HepG2 (cell line): ENCODE results near the gene TFDP1. TPM values are rescaled to one million over a fixed set of nuclear protein-coding genes. Genes with fewer than 3 reads are reported as not detected.

Experiments used
- HNRNPUL1 ChIP-seq: fragments of 200-400 bp; formaldehyde crosslinking; IDR thresholded peaks from 2 replicates; pipeline ENCODE4 v1.6.1; 2017; ENCODE audit warnings: low read depth, mild to moderate bottlenecking, low read length, moderate library complexity
- NAIF1 ChIP-seq: sonication (generic); formaldehyde crosslinking; IDR thresholded peaks from 2 replicates; pipeline ENCODE4 v1.5.0; 2020; ENCODE audit warnings: mild to moderate bottlenecking, missing genetic modification reagents, borderline replicate concordance
- ZNF20 ChIP-seq: sonication (generic); formaldehyde crosslinking; IDR thresholded peaks from 2 replicates; pipeline ENCODE4 v1.4.0; 2020; ENCODE audit warnings: mild to moderate bottlenecking, moderate library complexity, missing genetic modification reagents
- polyA plus RNA-seq, 8 experiments: library from polyadenylated mRNA; depleted of rRNA in 3 of 8; stranded (reverse) in 7 of 8; unstranded in 1 of 8; fragments of >200 nt; fragmentation: Illumina TruSeq in 4 of 8; extraction: Trizol in 4 of 8; gene quantifications; 2 replicates each; pipeline versions ENCODE4 v1.2.1 to v1.2.3, GENCODE V29; 2011 to 2016; ENCODE audit warnings: low read depth in 4 of 8, missing spikeins in 1 of 8, mixed read lengths in 1 of 8; ENCODE audit not compliant: insufficient read depth in 1 of 8
- total RNA-seq, 5 experiments: library from RNA; depleted of rRNA; stranded (reverse); fragments of >200 nt; fragmentation: Illumina TruSeq; extraction: Trizol; gene quantifications; 2 replicates each; pipeline ENCODE4 v1.2.3, GENCODE V29; 2016; ENCODE audit warnings: low read depth in 1 of 5
- TF ChIP-seq, protein P1 (sequence below): sonication (generic); formaldehyde crosslinking; IDR thresholded peaks from 2 replicates; pipeline ENCODE4 v1.4.0; 2020; ENCODE audit warnings: missing genetic modification reagents, borderline replicate concordance
- TF ChIP-seq, protein P2 (sequence below): IDR thresholded peaks from 2 replicates; pipeline ENCODE4 v1.6.1; 2016; ENCODE audit warnings: low read depth

Gene TFDP1
- total and polyA plus RNA-seq, 2 of the 13 experiments (the other 11 are each of a cell fraction or from before 2014, with no cell fraction given): 38.0 to 84.2 TPM

DNA sequence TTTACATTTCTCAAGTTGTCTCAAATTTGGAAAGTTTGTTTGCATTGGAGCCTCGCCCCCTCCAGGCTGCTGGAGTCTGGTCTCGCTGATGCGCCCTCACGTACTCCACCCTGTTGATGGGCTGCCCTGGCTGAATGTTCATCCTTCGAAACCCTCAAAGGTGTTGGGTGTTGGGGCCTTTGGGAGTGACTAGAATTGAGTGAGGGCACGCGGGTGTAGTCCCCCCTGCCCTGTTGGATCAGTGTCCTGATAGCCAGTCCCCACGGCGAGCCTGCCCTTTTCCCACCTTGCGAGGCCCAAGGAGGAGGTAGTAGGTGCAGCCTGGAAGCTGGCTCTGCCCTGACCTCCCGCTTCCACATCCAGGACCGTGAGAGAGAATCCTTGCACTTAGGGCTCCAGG is 14.8 kb downstream of the TFDP1 start (continued):
- TF ChIP-seq, protein P1, sequence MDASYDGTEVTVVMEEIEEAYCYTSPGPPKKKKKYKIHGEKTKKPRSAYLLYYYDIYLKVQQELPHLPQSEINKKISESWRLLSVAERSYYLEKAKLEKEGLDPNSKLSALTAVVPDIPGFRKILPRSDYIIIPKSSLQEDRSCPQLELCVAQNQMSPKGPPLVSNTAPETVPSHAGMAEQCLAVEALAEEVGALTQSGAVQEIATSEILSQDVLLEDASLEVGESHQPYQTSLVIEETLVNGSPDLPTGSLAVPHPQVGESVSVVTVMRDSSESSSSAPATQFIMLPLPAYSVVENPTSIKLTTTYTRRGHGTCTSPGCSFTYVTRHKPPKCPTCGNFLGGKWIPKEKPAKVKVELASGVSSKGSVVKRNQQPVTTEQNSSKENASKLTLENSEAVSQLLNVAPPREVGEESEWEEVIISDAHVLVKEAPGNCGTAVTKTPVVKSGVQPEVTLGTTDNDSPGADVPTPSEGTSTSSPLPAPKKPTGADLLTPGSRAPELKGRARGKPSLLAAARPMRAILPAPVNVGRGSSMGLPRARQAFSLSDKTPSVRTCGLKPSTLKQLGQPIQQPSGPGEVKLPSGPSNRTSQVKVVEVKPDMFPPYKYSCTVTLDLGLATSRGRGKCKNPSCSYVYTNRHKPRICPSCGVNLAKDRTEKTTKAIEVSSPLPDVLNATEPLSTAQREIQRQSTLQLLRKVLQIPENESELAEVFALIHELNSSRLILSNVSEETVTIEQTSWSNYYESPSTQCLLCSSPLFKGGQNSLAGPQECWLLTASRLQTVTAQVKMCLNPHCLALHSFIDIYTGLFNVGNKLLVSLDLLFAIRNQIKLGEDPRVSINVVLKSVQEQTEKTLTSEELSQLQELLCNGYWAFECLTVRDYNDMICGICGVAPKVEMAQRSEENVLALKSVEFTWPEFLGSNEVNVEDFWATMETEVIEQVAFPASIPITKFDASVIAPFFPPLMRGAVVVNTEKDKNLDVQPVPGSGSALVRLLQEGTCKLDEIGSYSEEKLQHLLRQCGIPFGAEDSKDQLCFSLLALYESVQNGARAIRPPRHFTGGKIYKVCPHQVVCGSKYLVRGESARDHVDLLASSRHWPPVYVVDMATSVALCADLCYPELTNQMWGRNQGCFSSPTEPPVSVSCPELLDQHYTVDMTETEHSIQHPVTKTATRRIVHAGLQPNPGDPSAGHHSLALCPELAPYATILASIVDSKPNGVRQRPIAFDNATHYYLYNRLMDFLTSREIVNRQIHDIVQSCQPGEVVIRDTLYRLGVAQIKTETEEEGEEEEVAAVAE (CRISPR knock-in tag): no peak
- no peak for TF ChIP-seq NAIF1 (CRISPR knock-in tag)
- no peak for TF ChIP-seq ZNF20 (CRISPR knock-in tag)
- TF ChIP-seq, protein P2, sequence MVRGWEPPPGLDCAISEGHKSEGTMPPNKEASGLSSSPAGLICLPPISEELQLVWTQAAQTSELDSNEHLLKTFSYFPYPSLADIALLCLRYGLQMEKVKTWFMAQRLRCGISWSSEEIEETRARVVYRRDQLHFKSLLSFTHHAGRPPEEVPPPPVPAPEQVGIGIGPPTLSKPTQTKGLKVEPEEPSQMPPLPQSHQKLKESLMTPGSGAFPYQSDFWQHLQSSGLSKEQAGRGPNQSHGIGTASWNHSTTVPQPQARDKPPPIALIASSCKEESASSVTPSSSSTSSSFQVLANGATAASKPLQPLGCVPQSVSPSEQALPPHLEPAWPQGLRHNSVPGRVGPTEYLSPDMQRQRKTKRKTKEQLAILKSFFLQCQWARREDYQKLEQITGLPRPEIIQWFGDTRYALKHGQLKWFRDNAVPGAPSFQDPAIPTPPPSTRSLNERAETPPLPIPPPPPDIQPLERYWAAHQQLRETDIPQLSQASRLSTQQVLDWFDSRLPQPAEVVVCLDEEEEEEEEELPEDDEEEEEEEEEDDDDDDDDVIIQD: no peak
- TF ChIP-seq HNRNPUL1: no peak
